Measurements from ENCODE around the gene GPC6.

GRCh38 chr13:94053986-94054593 is 827.5 kb downstream of the GPC6 start:
- TF ChIP-seq CTCF (IDR thresholded peaks at IDR 0.05), result no peak
- no peak for TF ChIP-seq POLR2A (IDR thresholded peaks at IDR 0.05)
